AG04450 (cell line): Measurements from ENCODE around the gene KIAA0040. TPM values are rescaled to one million over a fixed set of nuclear protein-coding genes. Genes with fewer than 3 reads are reported as not detected.
A peak's percentile ranks its signal among the peaks of the same experiment; 100 is the strongest.

ENCODE experiments used
- CTCF ChIA-PET: fragments of 300-600, 350-600 bp; formaldehyde crosslinking; extraction: SDS; loops from one replicate; lab custom pipeline; 2022; ENCODE audit warnings: antibody characterized with exemption, inconsistent platforms; lab: Charles Lee
- POLR2A ChIA-PET: fragments of 350-600 bp; formaldehyde crosslinking; extraction: SDS; loops from one replicate; lab custom pipeline; 2021; ENCODE audit warnings: antibody characterized with exemption, inconsistent platforms; lab: Yijun Ruan, JAX
- DNase-seq: peaks from one replicate; pipeline ENCODE4 v3.0.0-alpha.2; 2011; ENCODE audit warnings: low read depth, low spot score
- H3K27ac ChIP-seq: one replicate; pipeline ENCODE4 v1.5.1; 2012; ENCODE audit warnings: low read depth, low read length, control low read depth
- H3K27me3 ChIP-seq: one replicate; pipeline ENCODE4 v1.6.0; 2012; ENCODE audit warnings: low read length; ENCODE audit not compliant: control insufficient read depth, insufficient read depth
- H3K4me3 ChIP-seq: 2 replicates; pipeline ENCODE4 v1.5.1; 2011; ENCODE audit warnings: mild to moderate bottlenecking, low read depth, low read length, control low read depth
- H3K9me3 ChIP-seq: 2 replicates; pipeline ENCODE4 v1.5.1; 2012; ENCODE audit warnings: low read length; ENCODE audit not compliant: control insufficient read depth, insufficient read depth
- CTCF ChIP-seq: IDR thresholded peaks from 2 replicates; pipeline ENCODE4 v1.5.1; 2011; ENCODE audit warnings: low read depth, low read length, control low read depth, inconsistent platforms
- polyA plus RNA-seq: library from polyadenylated mRNA; depleted of rRNA; stranded (reverse); fragments of >200 nt; gene quantifications from 2 replicates; pipeline ENCODE4 v1.2.3, GENCODE V29; 2011

KIAA0040 gene
- polyA plus RNA-seq, 1 experiment, result not detected

DNA sequence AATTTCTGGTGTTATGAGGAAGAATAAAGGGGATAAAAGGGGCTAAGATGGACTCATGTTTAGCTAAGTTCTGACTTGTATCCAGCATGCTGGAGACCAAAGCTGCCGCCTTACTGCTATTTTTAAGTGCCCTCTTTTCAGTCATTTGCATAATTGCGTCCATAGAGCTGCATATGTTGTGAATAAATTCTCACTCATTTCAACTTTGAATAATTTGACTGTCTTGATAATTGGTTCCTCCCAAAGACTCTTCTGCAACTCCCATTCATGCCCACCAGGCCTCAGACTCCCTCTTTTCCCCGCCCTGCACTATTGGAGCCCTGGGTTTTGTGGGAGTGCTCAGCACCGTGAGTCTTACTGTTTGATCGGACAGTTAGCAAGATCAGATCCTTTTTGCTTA is 45.0 kb downstream of the KIAA0040 start:
- CTCF ChIA-PET, result interaction anchor here (0.6 to 6.2 kb wide), 5 partner anchors 8 to 1730 kb away, joined by 3 to 101 read pairs (median 5); no protein-coding TSS in a partner anchor

DNA sequence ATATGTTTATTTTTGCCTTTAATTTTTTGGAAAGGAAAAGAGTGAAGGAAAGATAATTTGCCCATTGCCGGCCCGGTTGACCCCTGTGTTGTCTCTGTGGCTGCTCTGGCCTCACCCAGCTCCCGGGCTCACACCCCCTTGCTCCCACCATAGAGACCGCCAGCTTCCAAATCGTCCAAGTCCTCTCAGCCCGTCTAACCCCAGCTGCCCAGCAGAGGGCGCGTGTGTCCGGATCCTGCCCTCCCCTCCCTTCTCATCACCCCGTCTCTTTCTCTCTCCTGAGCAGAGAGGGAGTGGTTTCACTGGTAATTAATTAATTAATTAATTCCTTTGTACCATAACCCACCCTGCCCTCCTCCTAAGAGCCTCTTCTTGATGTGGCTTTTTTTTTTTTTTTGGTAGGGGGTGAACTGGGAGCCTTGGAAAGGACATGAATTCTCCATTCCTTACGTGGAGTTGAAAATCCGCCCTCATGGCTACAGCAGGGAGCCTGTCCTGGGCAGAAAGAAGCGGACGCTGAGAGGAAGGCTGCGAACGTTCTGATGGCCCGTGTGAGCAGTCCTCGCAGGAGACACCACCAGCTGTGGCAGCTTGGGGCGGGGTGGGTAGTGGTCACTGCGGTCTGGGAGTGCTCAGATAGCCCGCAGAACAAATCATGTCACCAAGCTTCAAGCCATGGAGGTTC is 45.9 kb downstream of the KIAA0040 start:
- no peak overlapping the region for H3K4me3 ChIP-seq
- no peak overlapping the region for H3K27ac ChIP-seq
- H3K9me3 ChIP-seq, result no peaks in the 10 kb centered on the region
- TF ChIP-seq CTCF, result peak; percentile 88
- CTCF ChIA-PET, result interaction anchor here (0.6 to 5.0 kb wide), 24 partner anchors 9 to 1734 kb away, joined by 3 to 26 read pairs (median 4); no protein-coding TSS in a partner anchor
- POLR2A ChIA-PET, result no interaction called here
- H3K27me3 ChIP-seq, result peaks cover 4% of the 10 kb centered on the region
- DNase-seq, result no peak

More for the DNA sequence above, 45.0 kb downstream of the KIAA0040 start:
- Histone ChIP-seq H3K9me3 (no peaks in the 10 kb centered on the region), H3K27ac (no peak overlapping the region), H3K27me3 (peaks cover 4% of the 10 kb centered on the region), H3K4me3 (no peak overlapping the region)
- TF ChIP-seq CTCF, result no peak
- POLR2A ChIA-PET, result no interaction called here
- no peak for DNase-seq

DNA sequence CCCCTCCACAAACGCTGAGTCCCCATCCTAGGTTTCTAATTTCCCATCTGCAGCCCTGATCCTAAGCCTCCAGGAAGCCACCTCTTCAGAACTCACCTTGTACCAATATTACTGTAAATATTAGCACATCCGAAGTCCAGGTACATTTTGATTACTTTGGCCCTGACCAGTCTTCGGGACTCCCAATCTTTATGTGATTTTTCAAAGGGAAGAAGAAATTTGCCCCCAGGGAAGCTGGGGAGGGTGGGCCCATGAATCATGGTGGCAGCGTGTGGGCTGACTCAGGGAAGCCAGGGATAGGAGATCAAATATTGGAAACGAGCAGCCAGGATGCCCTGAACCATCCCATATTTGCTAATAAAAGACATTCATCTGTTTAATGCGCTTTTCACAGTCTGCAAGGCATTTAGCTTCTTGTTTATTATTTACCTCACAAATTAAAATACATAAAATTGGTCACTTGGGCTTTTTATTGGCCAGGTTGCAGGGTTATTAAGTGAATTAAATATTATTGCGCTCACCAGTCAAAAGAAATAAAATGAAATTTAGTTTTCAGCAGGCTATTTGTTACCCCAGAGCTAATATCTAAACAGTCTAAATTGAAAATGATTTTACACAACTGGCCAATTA is 46.6 kb downstream of the KIAA0040 start:
- Histone ChIP-seq H3K9me3 (no peaks in the 10 kb centered on the region), H3K27ac (no peak overlapping the region), H3K4me3 (no peak overlapping the region), H3K27me3 (no peaks in the 10 kb centered on the region)
- no peak for TF ChIP-seq CTCF
- ChIA-PET CTCF (interaction anchor here (0.6 to 5.0 kb wide), 28 partner anchors 8 to 1735 kb away, joined by 3 to 26 read pairs (median 4); no protein-coding TSS in a partner anchor), POLR2A (no interaction called here)
- no peak for DNase-seq

DNA sequence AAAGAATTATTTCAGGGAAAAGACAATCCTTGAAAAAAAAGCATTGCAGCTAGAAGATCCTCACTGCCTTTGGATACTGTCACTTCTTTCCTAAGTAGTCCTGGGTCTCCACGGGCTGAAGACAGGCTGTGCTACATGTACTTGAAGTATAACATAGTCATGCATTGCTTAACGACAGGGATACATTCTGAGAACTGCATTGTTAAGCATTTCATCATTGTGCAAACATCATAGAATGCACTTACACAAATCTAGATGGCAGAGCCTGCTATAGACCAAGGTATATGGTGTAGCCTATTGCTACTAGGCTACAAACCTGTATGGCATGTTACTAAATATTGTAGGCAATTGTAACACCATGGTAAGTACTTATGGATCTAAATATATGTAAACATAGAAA is 54.0 kb downstream of the KIAA0040 start:
- POLR2A ChIA-PET, result no interaction called here
- no peak for DNase-seq
- CTCF ChIA-PET, result interaction anchor here (2.9 kb wide), 1 partner anchor 14 kb away, joined by 28 read pairs; no protein-coding TSS in a partner anchor

More for the DNA sequence above, 54.0 kb downstream of the KIAA0040 start:
- no peaks in the 10 kb centered on the region for H3K9me3 ChIP-seq
- H3K27me3 ChIP-seq, result no peaks in the 10 kb centered on the region
- no peak for TF ChIP-seq CTCF
- H3K4me3 ChIP-seq, result no peak overlapping the region
- H3K27ac ChIP-seq, result no peak overlapping the region
